Stomach (tissue), 4 donors: ENCODE data around the gene ANKRD34A.

Experiments
- CTCF ChIP-seq, 7 experiments: fragments of 450-650 bp in 4 of 7; fragments of 200-600 bp in 3 of 7; sonication (generic) in 3 of 7; IDR thresholded peaks; one replicate each; pipeline ENCODE4 v1.5.1; 2016 to 2019; ENCODE audit warnings: antibody characterized with exemption in 7 of 7, control low read depth in 2 of 7, mild to moderate bottlenecking in 1 of 7
- POLR2A ChIP-seq, 4 donors: fragments of 450-650 bp; IDR thresholded peaks; one replicate each; pipeline ENCODE4 v1.6.1; 2016; ENCODE audit warnings: antibody characterized with exemption in 4 of 4, control low read depth in 2 of 4, mild to moderate bottlenecking in 1 of 4, moderate library complexity in 1 of 4
- POLR2AphosphoS5 ChIP-seq, 3 donors: sonication (generic); formaldehyde crosslinking; IDR thresholded peaks; one replicate each; pipeline ENCODE4 v1.6.1; 2016; ENCODE audit warnings: antibody characterized with exemption in 3 of 3

DNA sequence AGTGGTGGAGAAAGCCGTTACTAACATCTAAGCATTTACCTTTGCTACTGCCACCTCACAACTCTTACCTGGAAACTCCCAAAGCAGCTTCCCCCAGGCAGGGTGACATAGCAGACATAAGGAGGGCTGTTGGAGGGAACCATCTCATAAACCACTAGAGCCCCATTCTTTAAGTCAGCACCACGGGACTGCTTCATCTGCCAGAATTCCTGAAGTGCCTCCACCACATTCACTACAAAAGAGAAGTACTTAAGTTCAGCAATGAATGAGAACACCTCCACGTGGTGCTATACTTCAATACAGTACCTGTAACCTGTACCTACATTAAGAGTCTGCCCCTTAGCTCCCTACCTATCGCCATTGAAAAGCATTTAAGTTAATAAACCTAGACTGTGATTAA lies 16.8 kb downstream of the ANKRD34A start:
- TF ChIP-seq CTCF (IDR thresholded peaks at IDR 0.05) (no peak), POLR2A (IDR thresholded peaks at IDR 0.05) (no peak), POLR2AphosphoS5 (IDR thresholded peaks at IDR 0.05) (no peak)
